Peyer's patch (tissue), 4 donors: ENCODE data around the gene NLGN1. TPM values are rescaled to one million over a fixed set of nuclear protein-coding genes. Genes with fewer than 3 reads are reported as not detected.

Experiments
- DNase-seq, 3 donors: peaks; one replicate each; pipeline ENCODE4 v3.0.0-alpha.2; 2017 to 2019
- H3K27ac ChIP-seq, 4 donors: fragments of 200-600 bp; sonication (generic); one replicate each; pipeline ENCODE4 v1.5.1; 2016 to 2019
- H3K27me3 ChIP-seq, 2 donors: fragments of 200-600 bp; sonication (generic); one replicate each; pipeline ENCODE4 v1.5.1; 2019
- H3K36me3 ChIP-seq, 3 donors: fragments of 200-600 bp; sonication (generic); one replicate each; pipeline ENCODE4 v1.5.1; 2016 to 2019
- H3K4me1 ChIP-seq, 4 donors: fragments of 200-600 bp; sonication (generic); one replicate each; pipeline ENCODE4 v1.5.1; 2016 to 2019
- H3K4me3 ChIP-seq, 4 donors: fragments of 200-600 bp; sonication (generic); 1 replicate in 3 of 4; 2 replicates in 1 of 4; pipeline ENCODE4 v1.5.1; 2016 to 2019; ENCODE audit warnings: mild to moderate bottlenecking in 1 of 4
- H3K9me3 ChIP-seq, 4 donors: fragments of 200-600 bp; sonication (generic); one replicate each; pipeline ENCODE4 v1.5.1; 2016 to 2019; ENCODE audit warnings: mild to moderate bottlenecking in 1 of 4
- POLR2A ChIP-seq, 2 donors: fragments of 450-650 bp; IDR thresholded peaks; one replicate each; pipeline ENCODE4 v1.5.1; 2017; ENCODE audit warnings: antibody characterized with exemption in 2 of 2, mild to moderate bottlenecking in 2 of 2, moderate library complexity in 2 of 2
- total RNA-seq, 4 donors: library from RNA; depleted of rRNA; stranded (reverse); fragments of >200 nt; gene quantifications; one replicate each; pipeline ENCODE4 v1.1.0, GENCODE V29; 2016
- TF ChIP-seq, protein P1 (sequence below), 6 experiments: fragments of 450-650 bp in 4 of 6; fragments of 200-600 bp in 2 of 6; sonication (generic) in 1 of 6; IDR thresholded peaks; one replicate each; pipeline ENCODE4 v1.5.1; 2017 to 2019; ENCODE audit warnings: antibody characterized with exemption in 6 of 6, mild to moderate bottlenecking in 3 of 6, moderate library complexity in 1 of 6

NLGN1 gene
- total RNA-seq, 4 donors from 2014 or later = 0.18 to 3.3 (median 1.3) TPM

GRCh38 chr3:173902871-173903270 is 505.3 kb downstream of the NLGN1 start:
- no peaks in the 10 kb centered on the region for H3K27me3 ChIP-seq
- H3K4me1 ChIP-seq = no peaks in the 10 kb centered on the region
- no peak for DNase-seq
- no peak overlapping the region for H3K27ac ChIP-seq
- H3K36me3 ChIP-seq = no peaks in the 10 kb centered on the region
- H3K4me3 ChIP-seq = no peak overlapping the region
- H3K9me3 ChIP-seq = no peaks in the 10 kb centered on the region
- no peak for TF ChIP-seq POLR2A (IDR thresholded peaks at IDR 0.05)
- TF ChIP-seq, protein P1, sequence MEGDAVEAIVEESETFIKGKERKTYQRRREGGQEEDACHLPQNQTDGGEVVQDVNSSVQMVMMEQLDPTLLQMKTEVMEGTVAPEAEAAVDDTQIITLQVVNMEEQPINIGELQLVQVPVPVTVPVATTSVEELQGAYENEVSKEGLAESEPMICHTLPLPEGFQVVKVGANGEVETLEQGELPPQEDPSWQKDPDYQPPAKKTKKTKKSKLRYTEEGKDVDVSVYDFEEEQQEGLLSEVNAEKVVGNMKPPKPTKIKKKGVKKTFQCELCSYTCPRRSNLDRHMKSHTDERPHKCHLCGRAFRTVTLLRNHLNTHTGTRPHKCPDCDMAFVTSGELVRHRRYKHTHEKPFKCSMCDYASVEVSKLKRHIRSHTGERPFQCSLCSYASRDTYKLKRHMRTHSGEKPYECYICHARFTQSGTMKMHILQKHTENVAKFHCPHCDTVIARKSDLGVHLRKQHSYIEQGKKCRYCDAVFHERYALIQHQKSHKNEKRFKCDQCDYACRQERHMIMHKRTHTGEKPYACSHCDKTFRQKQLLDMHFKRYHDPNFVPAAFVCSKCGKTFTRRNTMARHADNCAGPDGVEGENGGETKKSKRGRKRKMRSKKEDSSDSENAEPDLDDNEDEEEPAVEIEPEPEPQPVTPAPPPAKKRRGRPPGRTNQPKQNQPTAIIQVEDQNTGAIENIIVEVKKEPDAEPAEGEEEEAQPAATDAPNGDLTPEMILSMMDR (IDR thresholded peaks at IDR 0.05) = no peak

- no peaks in the 10 kb centered on the region for H3K36me3 ChIP-seq
- no peak overlapping the region for H3K27ac ChIP-seq
- H3K27me3 ChIP-seq = no peaks in the 10 kb centered on the region
- H3K9me3 ChIP-seq = no peaks in the 10 kb centered on the region
- no peak overlapping the region for H3K4me3 ChIP-seq
- TF ChIP-seq, protein P1 (IDR thresholded peaks at IDR 0.05) = no peak
- no peak for TF ChIP-seq POLR2A (IDR thresholded peaks at IDR 0.05)
- H3K4me1 ChIP-seq = no peaks in the 10 kb centered on the region
- DNase-seq = no peak
Observed at GRCh38 chr3:173905381-173905780, 507.8 kb downstream of the NLGN1 start.

DNA sequence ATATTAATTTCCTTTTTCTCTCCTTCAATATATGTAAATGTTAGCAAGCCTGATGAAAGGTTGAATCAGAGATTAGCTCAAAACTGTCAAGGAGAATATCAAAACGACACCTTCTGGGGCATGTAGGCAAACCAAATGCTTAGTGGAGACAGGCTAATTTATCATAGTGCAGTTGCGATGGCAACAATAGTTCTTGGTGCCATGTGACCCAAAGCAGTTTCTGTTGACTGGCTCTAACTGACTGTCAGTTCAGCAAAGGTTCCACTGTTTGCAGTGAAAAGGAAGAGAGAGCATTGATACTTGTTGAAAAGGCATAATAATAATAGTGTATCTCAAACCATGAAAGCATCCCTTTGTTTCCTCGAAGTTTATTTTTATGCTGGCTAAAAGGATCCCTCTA is 513.9 kb downstream of the NLGN1 start:
- Histone ChIP-seq H3K27me3 (no peaks in the 10 kb centered on the region), H3K27ac (no peak overlapping the region), H3K36me3 (no peaks in the 10 kb centered on the region), H3K4me1 (no peaks in the 10 kb centered on the region), H3K4me3 (no peak overlapping the region), H3K9me3 (no peaks in the 10 kb centered on the region)
- no peak for TF ChIP-seq POLR2A (IDR thresholded peaks at IDR 0.05)
- DNase-seq = no peak

DNA sequence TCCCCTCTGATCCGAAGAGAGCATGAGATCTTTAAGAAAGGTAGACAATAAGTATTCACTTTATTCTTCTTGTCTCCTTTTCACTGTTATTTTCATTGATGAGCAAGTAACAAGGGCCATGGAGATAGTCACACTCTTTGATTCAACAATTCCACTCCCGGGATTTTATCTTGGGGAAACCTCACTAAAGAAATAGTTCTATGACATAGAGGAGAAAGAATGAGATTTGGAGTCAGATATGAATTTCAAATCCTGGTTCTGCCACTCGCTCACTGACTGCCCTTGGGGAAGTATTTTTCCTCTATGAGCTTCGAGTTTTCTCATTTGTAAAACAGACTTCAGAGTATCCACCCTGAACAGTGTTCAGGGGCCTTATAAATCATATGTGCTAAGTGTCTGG is 514.6 kb downstream of the NLGN1 start:
- no peak for TF ChIP-seq POLR2A (IDR thresholded peaks at IDR 0.05)
- TF ChIP-seq, protein P1 (IDR thresholded peaks at IDR 0.05) = no peak
- no peak for DNase-seq

GRCh38 chr3:173913397-173913796 is 515.9 kb downstream of the NLGN1 start:
- Histone ChIP-seq H3K36me3 (no peaks in the 10 kb centered on the region), H3K9me3 (no peaks in the 10 kb centered on the region), H3K4me3 (no peak overlapping the region), H3K4me1 (no peaks in the 10 kb centered on the region), H3K27ac (no peak overlapping the region), H3K27me3 (no peaks in the 10 kb centered on the region)
- TF ChIP-seq, protein P1 (IDR thresholded peaks at IDR 0.05) = no peak
- TF ChIP-seq POLR2A (IDR thresholded peaks at IDR 0.05) = no peak
- no peak for DNase-seq

More for the DNA sequence above, 514.6 kb downstream of the NLGN1 start:
- Histone ChIP-seq H3K36me3 (no peaks in the 10 kb centered on the region), H3K27ac (no peak overlapping the region), H3K27me3 (no peaks in the 10 kb centered on the region), H3K4me1 (no peaks in the 10 kb centered on the region), H3K4me3 (no peak overlapping the region), H3K9me3 (no peaks in the 10 kb centered on the region)

GRCh38 chr3:173913974-173914421 is 516.5 kb downstream of the NLGN1 start:
- no peak for DNase-seq
- Histone ChIP-seq H3K4me1 (no peaks in the 10 kb centered on the region), H3K36me3 (no peaks in the 10 kb centered on the region), H3K4me3 (no peak overlapping the region), H3K27ac (no peak overlapping the region), H3K9me3 (no peaks in the 10 kb centered on the region), H3K27me3 (no peaks in the 10 kb centered on the region)
- TF ChIP-seq, protein P1 (IDR thresholded peaks at IDR 0.05) = no peak
- TF ChIP-seq POLR2A (IDR thresholded peaks at IDR 0.05) = no peak
